HFF-Myc (cell line): ENCODE data around the gene ARFGAP1.
"Not testable (repeated sequence)": the region's sequence is repeated elsewhere in the genome, so short reads cannot be mapped to it uniquely, and the experiment has no call there.

Experiments
- DNase-seq: peaks from one replicate; pipeline ENCODE4 v3.0.0-alpha.2; 2011; ENCODE audit warnings: low read depth; ENCODE audit errors: extremely low read depth
- H3K4me3 ChIP-seq: replicated peaks from 2 replicates; pipeline ENCODE4 v1.5.1; 2011; ENCODE audit warnings: low read depth, mild to moderate bottlenecking, control low read depth, low read length
- TF ChIP-seq, protein P1 (sequence below): IDR thresholded peaks from 2 replicates; pipeline ENCODE4 v1.5.1; 2012; ENCODE audit warnings: mild to moderate bottlenecking, low read depth, low read length, control low read depth; ENCODE audit errors: missing control alignments

Gene ARFGAP1

DNA sequence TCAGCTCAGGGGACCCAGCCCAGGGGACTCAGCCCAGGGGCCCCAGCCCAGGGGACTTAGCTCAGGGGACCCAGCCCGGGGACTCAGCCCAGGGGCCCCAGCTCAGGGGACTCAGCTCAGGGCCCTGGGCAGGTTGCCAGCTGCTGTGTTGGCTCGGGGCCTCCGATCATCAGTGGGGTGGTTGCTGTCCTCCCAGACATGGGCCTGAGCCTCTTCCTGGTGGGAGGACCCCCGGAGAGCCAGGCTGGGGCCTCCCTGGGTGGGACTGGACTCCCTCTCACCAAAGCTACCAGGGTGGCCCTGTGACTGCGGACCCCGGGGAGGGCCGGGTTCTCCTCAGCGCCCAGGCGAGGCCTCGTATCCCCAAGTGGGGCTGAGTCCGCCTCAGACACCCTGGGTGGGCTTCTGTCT, 24.8 kb downstream of the ARFGAP1 start:
- TF ChIP-seq, protein P1, sequence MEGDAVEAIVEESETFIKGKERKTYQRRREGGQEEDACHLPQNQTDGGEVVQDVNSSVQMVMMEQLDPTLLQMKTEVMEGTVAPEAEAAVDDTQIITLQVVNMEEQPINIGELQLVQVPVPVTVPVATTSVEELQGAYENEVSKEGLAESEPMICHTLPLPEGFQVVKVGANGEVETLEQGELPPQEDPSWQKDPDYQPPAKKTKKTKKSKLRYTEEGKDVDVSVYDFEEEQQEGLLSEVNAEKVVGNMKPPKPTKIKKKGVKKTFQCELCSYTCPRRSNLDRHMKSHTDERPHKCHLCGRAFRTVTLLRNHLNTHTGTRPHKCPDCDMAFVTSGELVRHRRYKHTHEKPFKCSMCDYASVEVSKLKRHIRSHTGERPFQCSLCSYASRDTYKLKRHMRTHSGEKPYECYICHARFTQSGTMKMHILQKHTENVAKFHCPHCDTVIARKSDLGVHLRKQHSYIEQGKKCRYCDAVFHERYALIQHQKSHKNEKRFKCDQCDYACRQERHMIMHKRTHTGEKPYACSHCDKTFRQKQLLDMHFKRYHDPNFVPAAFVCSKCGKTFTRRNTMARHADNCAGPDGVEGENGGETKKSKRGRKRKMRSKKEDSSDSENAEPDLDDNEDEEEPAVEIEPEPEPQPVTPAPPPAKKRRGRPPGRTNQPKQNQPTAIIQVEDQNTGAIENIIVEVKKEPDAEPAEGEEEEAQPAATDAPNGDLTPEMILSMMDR = no peak
- DNase-seq = no peak

GRCh38 chr20:63297796-63298572, 25.4 kb downstream of the ARFGAP1 start:
- DNase-seq = no peak
- TF ChIP-seq, protein P1 = no peak
- H3K4me3 ChIP-seq = no peak overlapping the region

More for the DNA sequence above, 24.8 kb downstream of the ARFGAP1 start:
- no peak overlapping the region for H3K4me3 ChIP-seq

DNA sequence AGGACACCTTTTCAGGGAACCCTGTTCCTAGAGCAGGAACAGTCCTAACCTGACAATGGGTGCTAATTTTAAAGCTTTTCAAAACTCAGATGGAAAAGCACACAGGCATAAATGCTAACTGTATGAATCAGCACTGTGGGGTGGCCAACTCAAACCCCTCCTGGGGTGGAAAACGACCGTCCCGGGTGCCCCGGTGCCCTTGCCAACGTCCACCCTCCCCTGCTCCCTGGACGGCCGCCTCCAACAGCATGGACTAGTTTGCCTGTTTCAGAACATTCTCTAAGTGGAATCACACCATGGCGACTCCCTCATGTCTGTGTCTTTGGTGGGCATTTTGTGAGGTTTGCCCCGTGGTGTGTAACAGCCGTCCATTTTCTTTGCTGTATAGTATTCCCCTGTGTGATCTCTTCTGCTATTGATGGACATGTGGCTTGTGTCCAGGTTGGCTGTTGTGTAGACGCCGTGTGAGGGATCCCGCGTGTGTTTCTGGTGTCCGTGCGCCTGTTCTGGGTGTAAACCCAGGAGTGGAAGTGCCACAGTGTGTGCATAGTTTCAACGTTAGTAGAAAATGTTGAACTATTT, 26.2 kb downstream of the ARFGAP1 start:
- TF ChIP-seq, protein P1 = no peak
- H3K4me3 ChIP-seq = no peak overlapping the region
- DNase-seq = no peak

GRCh38 chr20:63301671-63302070, 29.1 kb downstream of the ARFGAP1 start:
- no peak overlapping the region for H3K4me3 ChIP-seq
- TF ChIP-seq, protein P1 = no peak
- no peak for DNase-seq

DNA sequence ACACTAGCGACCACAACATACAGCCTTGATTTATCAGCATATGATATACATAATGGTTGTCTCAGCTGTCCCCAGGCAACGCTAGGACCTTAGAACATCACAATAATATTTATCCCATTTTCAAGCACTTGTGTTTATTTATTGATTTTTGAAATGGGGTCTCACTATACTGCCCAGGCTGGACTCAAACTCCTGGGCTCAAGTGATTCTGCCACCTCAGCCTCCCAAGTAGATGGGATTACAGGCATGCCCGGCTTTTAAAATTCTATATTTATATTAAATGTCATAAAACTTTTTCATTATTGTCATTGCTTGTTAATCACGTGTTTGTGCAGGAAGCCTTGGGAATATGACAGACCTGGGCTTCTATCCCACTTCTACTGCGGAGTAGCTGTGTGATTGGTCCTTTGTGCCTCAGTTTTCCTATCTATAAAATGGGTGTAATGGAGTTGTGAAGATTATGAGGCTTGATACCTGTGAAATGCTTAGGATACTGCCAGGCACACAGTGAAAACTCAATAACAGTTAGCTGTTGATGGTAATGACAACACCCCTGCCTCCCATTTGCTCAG, 30.6 kb downstream of the ARFGAP1 start:
- TF ChIP-seq, protein P1 = no peak
- no peak for DNase-seq
- H3K4me3 ChIP-seq = no peak overlapping the region

DNA sequence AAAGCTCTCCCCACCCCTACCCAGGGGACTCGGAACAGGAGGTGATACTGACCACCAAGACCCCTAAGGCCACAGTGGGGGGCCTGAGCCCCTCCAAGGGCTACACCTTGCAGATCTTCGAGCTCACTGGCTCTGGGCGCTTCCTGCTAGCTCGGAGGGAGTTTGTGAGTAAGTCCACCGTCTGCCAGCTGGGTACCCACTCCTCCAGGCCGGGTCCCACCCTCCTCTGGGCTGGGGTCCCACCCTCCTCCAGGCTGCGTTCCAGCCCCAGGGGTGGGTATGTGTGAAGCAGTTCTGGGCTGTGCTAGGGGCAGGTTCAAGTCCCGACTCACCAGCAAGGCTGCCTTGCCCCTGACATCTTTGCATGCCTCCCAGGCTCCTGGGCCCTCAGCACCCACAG, 32.8 kb downstream of the ARFGAP1 start:
- no peak for DNase-seq
- TF ChIP-seq, protein P1 = no peak
- H3K4me3 ChIP-seq = no peak overlapping the region

- DNase-seq = not testable (repeated sequence)
Observed at GRCh38 chr20:63305933-63306672, 33.5 kb downstream of the ARFGAP1 start.

More at GRCh38 chr20:63305933-63306672, 33.5 kb downstream of the ARFGAP1 start:
- not testable (repeated sequence) for H3K4me3 ChIP-seq
